ENCODE results near the gene DIS3L2. TPM values are rescaled to one million over a fixed set of nuclear protein-coding genes. Genes with fewer than 3 reads are reported as not detected.
A peak's percentile ranks its signal among the peaks of the same experiment; 100 is the strongest.

The DIS3L2 gene
- total and polyA plus RNA-seq, 2 experiments from 2014 or later: 9.3 to 15.6 TPM

- Histone ChIP-seq H3K27me3 (replicated peaks; ENCODE audit: insufficient read depth) (no peaks in the 10 kb centered on the region), H3K9me3 (ENCODE audit: low read depth) (no peaks in the 10 kb centered on the region), H4K20me1 (ENCODE audit: insufficient read depth) (no peaks in the 10 kb centered on the region), H3F3A (ENCODE audit: insufficient read depth) (no peaks in the 10 kb centered on the region), H3K4me2 (ENCODE audit: unreplicated experiment) (no peak overlapping the region), H3K27ac (no peak overlapping the region), H3K4me3 (no peak overlapping the region), H3K79me2 (ENCODE audit: insufficient read depth) (no peaks in the 10 kb centered on the region), H3K9me2 (ENCODE audit: insufficient read depth) (no peaks in the 10 kb centered on the region), H3K9ac (no peak overlapping the region), H2AFZ (no peak overlapping the region), H3K4me1 (ENCODE audit: insufficient read depth) (no peaks in the 10 kb centered on the region), H3K36me3 (ENCODE audit: low read depth) (no peaks in the 10 kb centered on the region)
- in situ Hi-C loops (cut with MboI): no loop called here
- WGBS, 2 experiments (ENCODE audit: low coverage in 1 of 2, low lambda C conversion rate in 2 of 2, missing lambda C conversion rate in 2 of 2): 56 to 60% methylated on average over 5 of the region's 5 CpGs
- no peak for DNase-seq
- no peak for TF ChIP-seq EZH2 (IDR thresholded peaks at IDR 0.05; ENCODE audit: insufficient read depth, poor library complexity, severe bottlenecking)
- TF ChIP-seq EZH2phosphoT487 (IDR thresholded peaks at IDR 0.05; ENCODE audit: insufficient read depth, low read depth): no peak
These were observed 289.0 kb downstream of the DIS3L2 start for GRCh38 chr2:232250246-232251175.

GRCh38 chr2:232255033-232255432 is 293.5 kb downstream of the DIS3L2 start:
- H3K9ac ChIP-seq: no peak overlapping the region
- no peak for DNase-seq
- in situ Hi-C loops (cut with MboI): no loop called here
- WGBS, 2 experiments (ENCODE audit: low coverage in 1 of 2, low lambda C conversion rate in 2 of 2, missing lambda C conversion rate in 2 of 2): 97 to 99% methylated on average over 5 of the region's 5 CpGs
- TF ChIP-seq EZH2 (IDR thresholded peaks at IDR 0.05; ENCODE audit: insufficient read depth, poor library complexity, severe bottlenecking): no peak
- TF ChIP-seq EZH2phosphoT487 (IDR thresholded peaks at IDR 0.05; ENCODE audit: insufficient read depth, low read depth): no peak
- H3K9me3 ChIP-seq (ENCODE audit: low read depth): no peaks in the 10 kb centered on the region
- no peak overlapping the region for H2AFZ ChIP-seq
- no peak overlapping the region for H3K27ac ChIP-seq
- no peaks in the 10 kb centered on the region for H4K20me1 ChIP-seq (ENCODE audit: insufficient read depth)
- H3F3A ChIP-seq (ENCODE audit: insufficient read depth): peaks cover 13% of the 10 kb centered on the region; the same call in 1 of the 2 replicates
- H3K4me2 ChIP-seq (ENCODE audit: unreplicated experiment): no peak overlapping the region
- H3K79me2 ChIP-seq (ENCODE audit: insufficient read depth): no peaks in the 10 kb centered on the region
- H3K4me3 ChIP-seq: no peak overlapping the region
- peaks cover 9% of the 10 kb centered on the region for H3K4me1 ChIP-seq (ENCODE audit: insufficient read depth)
- H3K27me3 ChIP-seq (replicated peaks; ENCODE audit: insufficient read depth): no peaks in the 10 kb centered on the region
- no peaks in the 10 kb centered on the region for H3K9me2 ChIP-seq (ENCODE audit: insufficient read depth)
- no peaks in the 10 kb centered on the region for H3K36me3 ChIP-seq (ENCODE audit: low read depth)

GRCh38 chr2:232260075-232260474 is 298.6 kb downstream of the DIS3L2 start:
- Histone ChIP-seq H3K9ac (no peak overlapping the region), H2AFZ (no peak overlapping the region), H3K9me3 (ENCODE audit: low read depth) (no peaks in the 10 kb centered on the region), H3K9me2 (ENCODE audit: insufficient read depth) (no peaks in the 10 kb centered on the region), H3K4me1 (ENCODE audit: insufficient read depth) (peaks cover 33% of the 10 kb centered on the region), H4K20me1 (ENCODE audit: insufficient read depth) (no peaks in the 10 kb centered on the region), H3K36me3 (ENCODE audit: low read depth) (peaks cover 8% of the 10 kb centered on the region; the same call in 1 of the 2 replicates), H3K79me2 (ENCODE audit: insufficient read depth) (no peaks in the 10 kb centered on the region), H3K4me2 (ENCODE audit: unreplicated experiment) (peak overlapping the region; percentile 84), H3F3A (ENCODE audit: insufficient read depth) (peaks cover 13% of the 10 kb centered on the region; the same call in 1 of the 2 replicates), H3K27ac (0 out of 2 replicates have a peak overlapping the region, but pooled peaks have one; percentile 15), H3K4me3 (peak overlapping the region; percentile 45; the same call in 1 of the 2 replicates), H3K27me3 (replicated peaks; ENCODE audit: insufficient read depth) (no peaks in the 10 kb centered on the region)
- TF ChIP-seq EZH2 (IDR thresholded peaks at IDR 0.05; ENCODE audit: insufficient read depth, poor library complexity, severe bottlenecking) (no peak), EZH2phosphoT487 (IDR thresholded peaks at IDR 0.05; ENCODE audit: insufficient read depth, low read depth) (0 out of 2 replicates have a peak, but pooled peaks have one; percentile 65)
- WGBS, 2 experiments (ENCODE audit: low coverage in 1 of 2, low lambda C conversion rate in 2 of 2, missing lambda C conversion rate in 2 of 2): 6 to 8% methylated on average over 3 of the region's 3 CpGs
- DNase-seq: peak; percentile 91
- in situ Hi-C loops (cut with MboI): no loop called here

- in situ Hi-C loops (cut with MboI): no loop called here
- TF ChIP-seq EZH2phosphoT487 (IDR thresholded peaks at IDR 0.05; ENCODE audit: insufficient read depth, low read depth): no peak
- TF ChIP-seq EZH2 (IDR thresholded peaks at IDR 0.05; ENCODE audit: insufficient read depth, poor library complexity, severe bottlenecking): no peak
- Histone ChIP-seq H2AFZ (no peak overlapping the region), H3K27ac (no peak overlapping the region), H3K9me3 (ENCODE audit: low read depth) (no peaks in the 10 kb centered on the region), H4K20me1 (ENCODE audit: insufficient read depth) (no peaks in the 10 kb centered on the region), H3F3A (ENCODE audit: insufficient read depth) (peaks cover 13% of the 10 kb centered on the region; the same call in 1 of the 2 replicates), H3K9ac (no peak overlapping the region), H3K36me3 (ENCODE audit: low read depth) (peaks cover 8% of the 10 kb centered on the region; the same call in 1 of the 2 replicates), H3K27me3 (replicated peaks; ENCODE audit: insufficient read depth) (no peaks in the 10 kb centered on the region), H3K79me2 (ENCODE audit: insufficient read depth) (no peaks in the 10 kb centered on the region), H3K9me2 (ENCODE audit: insufficient read depth) (no peaks in the 10 kb centered on the region), H3K4me1 (ENCODE audit: insufficient read depth) (peaks cover 33% of the 10 kb centered on the region), H3K4me2 (ENCODE audit: unreplicated experiment) (peak overlapping the region; percentile 66), H3K4me3 (0 out of 2 replicates have a peak overlapping the region, but pooled peaks have one; percentile 23)
- DNase-seq: peak; percentile 65
- 78 to 93% methylated on average over 2 of the region's 2 CpGs for WGBS, 2 experiments (ENCODE audit: low coverage in 1 of 2, low lambda C conversion rate in 2 of 2, missing lambda C conversion rate in 2 of 2)
These were observed 300.3 kb downstream of the DIS3L2 start for GRCh38 chr2:232261776-232262175.
